Mesangial cell (primary cell): ENCODE measurements around the gene ZSWIM9. TPM values are rescaled to one million over a fixed set of nuclear protein-coding genes. Genes with fewer than 3 reads are reported as not detected.

ENCODE experiments used
- total RNA-seq: library from RNA; depleted of rRNA; stranded (reverse); fragments of >200 nt; gene quantifications from 2 replicates; pipeline ENCODE4 v1.2.3, GENCODE V29; 2015

ZSWIM9 gene
- total RNA-seq = 2.3 and 3.8 TPM in 2 replicates

GRCh38 chr19:48169939-48170803 is at the start of gene ZSWIM9, which contains the start of gene LIG1:
Gene ZSWIM9 (plus strand): TSS chr19:48170680. CDS start chr19:48171803, 1,123 bp downstream.
Gene LIG1 (minus strand): TSS chr19:48170344. CDS start chr19:48165566, 4,778 bp downstream.

Other genes with a start within 250 kb of the ZSWIM9 start
- not detected in 2 replicates for gene BSPH1, start 178.5 kb upstream of the ZSWIM9 start, total RNA-seq
- gene ELSPBP1, start 176.0 kb upstream of the ZSWIM9 start, total RNA-seq = not detected in 2 replicates
- gene CABP5, start 126.6 kb upstream of the ZSWIM9 start, total RNA-seq = not detected in 2 replicates
- 1.1 and 7.0 TPM in 2 replicates for gene PLA2G4C, start 59.9 kb upstream of the ZSWIM9 start, total RNA-seq
- gene LIG1, start 336 bp upstream of the ZSWIM9 start, total RNA-seq = 15.5 and 66.3 TPM in 2 replicates
- 13.0 and 13.2 TPM in 2 replicates for gene CARD8, start 85.2 kb downstream of the ZSWIM9 start, total RNA-seq
- 0.33 and 0.89 TPM in 2 replicates for gene ZNF114, start 99.4 kb downstream of the ZSWIM9 start, total RNA-seq
- 142 and 190 TPM in 2 replicates for gene EMP3, start 154.9 kb downstream of the ZSWIM9 start, total RNA-seq
- 3.7 and 8.6 TPM in 2 replicates for gene TMEM143, start 193.3 kb downstream of the ZSWIM9 start, total RNA-seq
- 0.51 TPM in 1 of 2 replicates, not detected in the other for gene SYNGR4, start 193.7 kb downstream of the ZSWIM9 start, total RNA-seq
- 167 and 216 TPM in 2 replicates for gene KDELR1, start 220.9 kb downstream of the ZSWIM9 start, total RNA-seq
- 0.49 and 1.3 TPM in 2 replicates for gene GRIN2D, start 223.0 kb downstream of the ZSWIM9 start, total RNA-seq